ENCODE measurements around the gene ZNF442.
"Not testable (repeated sequence)": the region's sequence is repeated elsewhere in the genome, so short reads cannot be mapped to it uniquely, and the experiment has no call there.

The ZNF442 gene

GRCh38 chr19:12365236-12366162, at the start of gene ZNF442:
TSS of gene ZNF442 (minus strand) at chr19:12365683. CDS start at chr19:12363631, 2,052 bp downstream.
- DNase-seq (ENCODE audit: low read depth), result peak; percentile 69

GRCh38 chr19:12411893-12412292, 46.4 kb upstream of the ZNF442 start:
- DNase-seq (ENCODE audit: low read depth), result no peak

DNA sequence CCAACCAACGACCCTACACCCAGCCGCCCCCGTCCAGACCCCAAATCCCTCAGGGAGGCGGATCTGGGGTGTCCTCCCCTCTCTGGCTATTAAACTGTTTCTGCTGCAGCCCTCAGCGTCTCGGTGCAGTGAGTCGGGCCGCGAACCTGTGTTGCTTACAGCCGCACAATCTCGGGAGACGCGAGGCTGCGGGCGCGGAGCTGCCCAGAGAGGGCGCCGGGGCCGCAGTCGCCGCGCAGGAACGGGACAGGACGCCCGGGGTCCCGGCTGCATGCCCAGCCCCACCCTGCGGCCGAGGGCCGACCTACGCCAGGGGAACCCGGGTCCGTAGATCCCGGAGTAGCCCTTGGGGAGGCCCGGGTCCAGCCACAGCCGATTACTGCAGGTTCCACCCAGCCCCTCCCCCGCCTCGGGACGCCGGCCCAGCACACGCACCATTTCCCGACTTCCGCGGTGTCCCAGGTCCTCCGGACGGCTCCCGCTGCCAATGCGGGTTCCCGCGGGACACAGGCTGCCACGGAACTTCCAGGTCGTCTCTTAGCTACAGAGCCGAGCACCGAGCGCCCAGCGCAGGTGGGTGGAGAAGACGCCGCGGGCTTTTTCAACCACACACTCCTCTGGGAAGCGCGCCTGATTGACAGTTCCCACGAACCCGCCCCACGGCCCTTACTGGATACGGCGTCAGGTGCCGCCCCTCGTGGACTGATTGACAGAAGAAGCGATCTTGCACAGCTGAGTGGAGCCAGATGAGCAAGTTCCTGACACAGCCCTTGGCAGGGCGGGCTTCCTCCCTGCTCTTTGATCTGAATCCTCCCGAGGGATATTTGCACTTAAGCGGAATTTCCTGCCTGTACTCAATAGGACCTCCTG, 35.4 kb upstream of the ZNF442 start, which contains the start of gene ZNF799:
Gene ZNF799, minus strand, starts transcription at position 639 of the 870 bp plus-strand sequence. Its CDS starts 201 bp downstream, at position 438.
- peak; percentile 66 for DNase-seq (ENCODE audit: low read depth)

- peak; percentile 18 for DNase-seq (ENCODE audit: low read depth)
These were observed 34.6 kb upstream of the ZNF442 start for GRCh38 chr19:12399901-12400632.

GRCh38 chr19:12391148-12391547, 25.7 kb upstream of the ZNF442 start:
- not testable (repeated sequence) for DNase-seq (ENCODE audit: low read depth)

GRCh38 chr19:12386365-12386764, 20.9 kb upstream of the ZNF442 start:
- not testable (repeated sequence) for DNase-seq (ENCODE audit: low read depth)

- DNase-seq (ENCODE audit: low read depth), result no peak
These were observed 14.9 kb upstream of the ZNF442 start for GRCh38 chr19:12380444-12380737.

- no peak for DNase-seq (ENCODE audit: low read depth)
These were observed 14.4 kb upstream of the ZNF442 start for GRCh38 chr19:12379732-12380443.

DNA sequence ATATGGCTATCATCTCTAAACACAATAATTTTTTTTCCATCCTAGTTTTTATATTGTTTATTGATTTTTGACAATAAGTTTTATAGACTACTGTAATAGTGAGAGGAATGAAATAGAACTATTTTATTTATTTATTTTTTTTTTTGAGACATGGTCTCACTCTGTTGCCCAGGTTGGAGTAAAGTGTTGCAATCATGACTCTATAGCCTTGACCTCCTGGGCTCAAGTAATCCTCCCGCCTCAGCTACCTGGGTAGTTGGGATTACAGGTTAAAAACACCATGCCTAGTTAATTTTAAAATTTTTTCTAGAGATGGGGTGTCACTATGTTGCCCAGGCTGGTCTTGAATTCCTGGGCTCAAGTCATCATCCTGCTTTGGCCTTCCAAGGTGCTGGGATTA, 8.5 kb upstream of the ZNF442 start:
- no peak for DNase-seq (ENCODE audit: low read depth)

- no peak for DNase-seq (ENCODE audit: low read depth)
These were observed 870 bp downstream of the ZNF442 start for GRCh38 chr19:12364391-12365235.

- DNase-seq (ENCODE audit: low read depth), result not testable (repeated sequence)
These were observed 3.2 kb downstream of the ZNF442 start for GRCh38 chr19:12362236-12362635.

DNA sequence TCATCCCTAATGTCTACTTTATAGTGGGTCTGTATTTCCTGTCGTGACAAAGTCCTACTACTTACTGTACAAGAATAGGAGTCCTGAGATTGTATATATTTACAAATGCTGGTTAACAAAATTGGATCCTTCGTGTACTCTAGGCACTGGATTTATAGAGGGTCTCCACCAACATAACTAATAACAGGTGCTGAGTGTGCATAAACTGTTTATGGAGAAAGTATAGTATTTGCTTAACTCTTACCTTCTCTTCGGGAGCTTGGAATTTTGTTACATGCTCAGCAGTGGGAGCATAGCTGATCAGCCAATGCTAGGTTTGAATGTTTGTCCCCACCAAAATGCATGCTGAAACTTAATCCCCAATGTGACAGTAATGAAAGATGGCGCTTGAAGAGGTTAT, 12.1 kb downstream of the ZNF442 start:
- DNase-seq (ENCODE audit: low read depth), result no peak

DNA sequence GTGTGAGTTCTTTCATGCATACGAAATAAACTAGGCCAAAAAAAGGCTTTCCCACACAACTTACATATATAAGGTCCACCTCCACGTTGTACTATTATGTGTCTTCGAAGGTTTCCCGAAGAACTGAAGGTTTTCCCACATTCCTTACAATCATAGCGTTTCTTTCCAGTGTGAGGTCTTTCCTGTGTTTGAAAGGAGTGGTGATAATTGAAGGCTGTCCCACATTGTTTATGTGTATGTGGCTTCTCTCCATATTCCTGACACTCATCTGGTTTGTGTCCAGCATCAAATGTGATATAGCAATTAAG, 14.6 kb downstream of the ZNF442 start:
- DNase-seq (ENCODE audit: low read depth), result no peak

GRCh38 chr19:12350185-12350889, 15.1 kb downstream of the ZNF442 start:
- DNase-seq (ENCODE audit: low read depth), result no peak

- DNase-seq (ENCODE audit: low read depth), result no peak
These were observed 18.6 kb downstream of the ZNF442 start for GRCh38 chr19:12346896-12347295.

DNA sequence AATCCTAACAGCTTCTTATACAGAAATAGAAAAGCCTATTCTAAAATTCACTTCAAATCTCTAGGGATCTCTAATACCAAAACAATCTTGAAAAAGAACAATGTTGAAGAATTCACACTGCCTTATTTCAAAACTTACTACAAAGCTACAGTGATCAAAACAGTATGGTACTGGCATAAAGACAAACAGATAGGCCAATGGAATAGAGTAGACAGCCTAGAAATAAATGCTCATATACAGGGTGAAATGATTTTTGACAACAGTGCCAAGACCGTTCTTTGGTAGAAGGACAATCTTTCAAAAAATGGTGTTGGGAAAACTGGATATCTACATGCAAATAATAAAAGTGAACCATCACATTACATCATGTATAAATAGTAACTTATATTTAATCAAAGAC, 20.3 kb downstream of the ZNF442 start:
- no peak for DNase-seq (ENCODE audit: low read depth)

DNA sequence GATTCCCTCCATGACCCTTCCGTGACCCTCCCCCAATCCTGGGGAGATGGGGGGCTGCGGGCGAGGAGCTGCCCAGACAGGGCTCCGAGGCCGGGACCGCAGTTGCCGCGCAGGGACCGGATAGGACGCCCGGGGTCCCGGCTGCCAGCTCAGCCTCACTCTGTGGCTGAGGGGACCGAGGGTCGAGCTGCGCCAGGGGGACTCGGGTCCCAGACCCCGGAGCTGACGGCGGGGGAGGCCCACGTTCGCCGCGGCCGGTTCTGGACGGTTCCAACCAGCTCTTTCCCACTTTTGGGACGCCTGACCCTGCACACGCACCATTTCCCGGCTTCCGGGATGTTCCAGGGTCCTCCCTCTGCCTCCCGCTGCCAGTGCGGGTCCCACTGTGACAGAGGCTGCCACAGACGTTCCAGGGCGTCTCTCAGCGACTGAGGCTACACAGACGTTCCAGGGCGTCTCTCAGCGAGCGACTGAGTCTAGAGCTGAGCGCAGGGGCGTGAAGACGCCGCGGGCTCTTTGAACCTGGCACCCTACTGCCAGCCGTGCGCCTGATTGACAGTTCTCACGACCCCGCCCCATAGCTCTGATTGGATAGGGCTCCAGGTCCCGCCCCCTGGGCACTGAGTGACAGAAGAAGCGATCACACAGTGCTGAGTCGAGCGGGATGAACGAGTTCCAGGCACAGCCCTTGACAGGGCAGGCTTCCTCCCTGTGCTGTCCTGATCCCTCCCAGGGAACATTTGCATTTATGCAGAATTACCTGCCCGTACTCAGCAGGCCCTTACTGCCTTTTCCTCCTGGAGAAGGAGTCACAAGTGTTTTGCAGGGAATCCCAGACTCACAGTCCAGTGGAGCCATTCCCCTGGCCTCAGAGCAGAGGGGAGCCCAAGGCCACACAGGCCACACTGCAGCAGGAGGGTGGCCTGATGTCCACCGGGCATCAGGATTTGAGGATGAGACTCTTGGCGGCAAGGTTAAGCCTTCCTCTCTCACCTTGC, 32.0 kb downstream of the ZNF442 start, which contains the start of gene ZNF563:
Gene ZNF563, minus strand, starts transcription at position 472 of the 998 bp plus-strand sequence. Its CDS starts 151 bp downstream, at position 321.
- peak; percentile 95 for DNase-seq (ENCODE audit: low read depth)

DNA sequence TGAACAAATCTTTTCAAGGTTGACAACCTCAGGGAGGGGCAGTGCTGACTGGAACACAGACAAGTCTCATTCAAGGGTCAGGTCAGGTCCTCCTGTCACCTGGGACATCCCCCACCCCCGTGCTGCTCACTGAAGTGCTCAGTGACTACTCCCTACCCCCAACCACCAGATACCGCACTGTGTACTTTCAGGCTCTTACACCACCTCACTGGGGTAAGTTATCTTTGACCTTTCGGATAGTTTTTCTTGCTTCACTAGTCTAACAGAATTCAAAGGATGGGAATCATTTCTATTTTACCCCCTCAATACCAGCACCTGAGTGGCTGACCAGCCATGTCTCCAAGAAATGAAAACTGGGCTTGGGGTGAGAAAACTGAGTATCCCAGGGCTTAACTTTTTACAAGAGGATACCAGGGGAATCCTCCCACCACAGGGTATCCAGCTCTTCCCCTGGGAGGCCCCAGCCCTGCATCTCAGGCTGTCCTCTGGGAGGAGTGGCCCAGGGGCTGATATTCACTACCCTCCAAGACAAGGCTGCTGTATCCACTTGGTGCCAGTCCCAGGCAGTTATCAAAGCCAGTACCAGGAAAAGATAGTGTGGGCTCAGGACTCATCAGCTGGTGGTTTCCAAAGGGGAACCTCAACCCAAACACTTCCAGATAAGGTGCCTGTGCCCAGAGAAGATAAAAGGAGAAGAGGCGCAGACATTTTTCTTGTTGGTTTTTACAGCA, 34.1 kb downstream of the ZNF442 start:
- DNase-seq (ENCODE audit: low read depth), result peak; percentile 62

All from stimulated activated CD8-positive, alpha-beta memory T cell treated with anti-CD3 and anti-CD28 coated beads, Interleukin-12 subunit alpha, Interleukin-12 subunit beta, amount 100 ng/mL, for 4 hours (primary cell).